ENCODE measurements around the gene SKIDA1. TPM values are rescaled to one million over a fixed set of nuclear protein-coding genes. Genes with fewer than 3 reads are reported as not detected.

The SKIDA1 gene
- total and polyA plus RNA-seq, 8 donors: under 0.01 to 2.7 (median 0.45) TPM; not detected in 1

DNA sequence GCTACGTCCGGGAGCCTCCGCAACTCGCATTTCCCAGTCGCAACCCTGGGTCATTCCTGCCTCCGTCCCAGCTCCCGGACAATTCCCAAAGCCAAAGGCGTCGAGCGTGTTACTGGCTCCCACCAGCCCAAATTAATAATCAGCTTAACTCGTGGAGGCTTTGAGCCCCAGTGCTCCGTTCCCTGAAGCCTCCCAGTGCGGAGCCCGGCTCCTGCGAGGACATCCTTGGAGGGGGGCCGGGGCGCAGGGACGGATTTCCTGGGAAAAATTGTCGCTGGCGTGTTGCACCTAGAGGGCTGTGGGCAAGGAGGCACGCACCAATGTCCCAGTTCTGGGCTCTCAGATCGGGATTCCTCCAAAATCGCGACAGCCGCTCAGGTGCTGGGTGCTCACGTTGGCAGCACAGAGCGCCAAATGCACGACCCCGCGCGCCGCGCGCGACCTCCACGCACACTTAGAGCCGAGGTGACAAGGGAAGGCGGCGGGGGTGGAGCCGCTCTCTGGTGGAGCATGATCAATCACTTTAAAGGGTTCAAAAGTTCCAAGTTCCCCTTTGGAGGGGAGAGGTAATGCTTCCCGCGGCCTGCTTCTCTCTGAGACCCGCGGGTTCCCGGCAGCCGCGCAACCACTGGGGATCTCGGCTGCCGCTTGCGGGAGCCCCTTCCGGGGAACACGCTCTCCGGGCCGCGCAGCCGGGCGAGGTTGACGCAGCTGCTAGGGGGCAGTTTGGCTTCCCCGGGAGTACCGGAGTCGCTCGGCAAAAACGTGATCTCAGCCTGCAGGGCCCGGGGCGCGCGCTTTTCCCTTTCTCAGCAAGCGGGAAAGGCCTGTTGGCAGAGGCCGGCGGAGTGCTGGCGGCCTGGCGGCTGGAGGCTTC, 25.5 kb downstream of the SKIDA1 start:
- DNase-seq: peak in 1 of 2 donors; percentile 78
- H3K4me1 ChIP-seq: peaks cover 17 to 38% (median 29%) of the 10 kb centered on the region in 4 donors
- peaks cover 0 to 5% (median 0%) of the 10 kb centered on the region in 4 donors for H3K9me3 ChIP-seq
- no peaks in the 10 kb centered on the region for H3K36me3 ChIP-seq
- intact Hi-C loops (cut with DNase I; ENCODE audit: low total_unique reads): loop anchor here (10.0 kb wide), 1 partner anchor 235 kb away; no protein-coding TSS in a partner anchor
- TF ChIP-seq POLR2A (IDR thresholded peaks at IDR 0.05) (no peak), EP300 (IDR thresholded peaks at IDR 0.05) (no peak), POLR2AphosphoS5 (IDR thresholded peaks at IDR 0.05) (no peak)
- TF ChIP-seq, protein P1, sequence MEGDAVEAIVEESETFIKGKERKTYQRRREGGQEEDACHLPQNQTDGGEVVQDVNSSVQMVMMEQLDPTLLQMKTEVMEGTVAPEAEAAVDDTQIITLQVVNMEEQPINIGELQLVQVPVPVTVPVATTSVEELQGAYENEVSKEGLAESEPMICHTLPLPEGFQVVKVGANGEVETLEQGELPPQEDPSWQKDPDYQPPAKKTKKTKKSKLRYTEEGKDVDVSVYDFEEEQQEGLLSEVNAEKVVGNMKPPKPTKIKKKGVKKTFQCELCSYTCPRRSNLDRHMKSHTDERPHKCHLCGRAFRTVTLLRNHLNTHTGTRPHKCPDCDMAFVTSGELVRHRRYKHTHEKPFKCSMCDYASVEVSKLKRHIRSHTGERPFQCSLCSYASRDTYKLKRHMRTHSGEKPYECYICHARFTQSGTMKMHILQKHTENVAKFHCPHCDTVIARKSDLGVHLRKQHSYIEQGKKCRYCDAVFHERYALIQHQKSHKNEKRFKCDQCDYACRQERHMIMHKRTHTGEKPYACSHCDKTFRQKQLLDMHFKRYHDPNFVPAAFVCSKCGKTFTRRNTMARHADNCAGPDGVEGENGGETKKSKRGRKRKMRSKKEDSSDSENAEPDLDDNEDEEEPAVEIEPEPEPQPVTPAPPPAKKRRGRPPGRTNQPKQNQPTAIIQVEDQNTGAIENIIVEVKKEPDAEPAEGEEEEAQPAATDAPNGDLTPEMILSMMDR (IDR thresholded peaks at IDR 0.05): no peak
- peaks cover 0 to 57% (median 36%) of the 10 kb centered on the region in 3 donors for H3K27me3 ChIP-seq
- 55 to 69% (median 64%) methylated on average over 45 to 72 of the region's 72 CpGs for WGBS, 5 donors
- H3K27ac ChIP-seq: no peak overlapping the region
- H3K4me3 ChIP-seq: peak overlapping the region in 3 of 4 donors; percentile 10 to 37 (median 15)

DNA sequence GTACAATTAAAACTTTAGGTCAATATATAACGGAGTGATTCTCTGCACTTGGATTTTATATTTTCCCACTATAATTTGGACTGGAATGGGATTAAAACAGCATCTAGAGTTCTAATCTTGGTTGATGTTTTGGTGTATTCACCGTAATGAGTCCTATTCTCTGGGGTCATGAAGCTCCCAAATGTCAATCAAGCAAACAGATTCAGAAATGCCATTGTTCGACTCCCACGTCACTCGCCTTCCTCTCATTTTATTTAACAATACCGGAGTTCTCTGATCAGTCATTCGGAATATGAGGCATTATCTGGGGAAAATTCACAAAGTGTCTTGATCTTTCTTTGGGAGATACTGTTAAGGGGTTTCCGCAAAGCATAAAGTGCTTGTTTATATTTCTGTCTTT, 26.5 kb downstream of the SKIDA1 start:
- Histone ChIP-seq H3K9me3 (peaks cover 0 to 5% (median 0%) of the 10 kb centered on the region in 4 donors), H3K27ac (no peak overlapping the region), H3K27me3 (peaks cover 0 to 66% (median 45%) of the 10 kb centered on the region in 3 donors), H3K36me3 (no peaks in the 10 kb centered on the region), H3K4me1 (peaks cover 26 to 48% (median 39%) of the 10 kb centered on the region in 4 donors), H3K4me3 (no peak overlapping the region)
- WGBS, 5 donors: 96 to 98% (median 97%) methylated on average over 8 of the region's 8 CpGs
- no peak for DNase-seq
- intact Hi-C loops (cut with DNase I; ENCODE audit: low total_unique reads): loop anchor here (10.0 kb wide), 1 partner anchor 236 kb away; no protein-coding TSS in a partner anchor
- TF ChIP-seq POLR2A (IDR thresholded peaks at IDR 0.05) (no peak), POLR2AphosphoS5 (IDR thresholded peaks at IDR 0.05) (no peak), EP300 (IDR thresholded peaks at IDR 0.05) (no peak)
- TF ChIP-seq, protein P1 (IDR thresholded peaks at IDR 0.05): no peak

DNA sequence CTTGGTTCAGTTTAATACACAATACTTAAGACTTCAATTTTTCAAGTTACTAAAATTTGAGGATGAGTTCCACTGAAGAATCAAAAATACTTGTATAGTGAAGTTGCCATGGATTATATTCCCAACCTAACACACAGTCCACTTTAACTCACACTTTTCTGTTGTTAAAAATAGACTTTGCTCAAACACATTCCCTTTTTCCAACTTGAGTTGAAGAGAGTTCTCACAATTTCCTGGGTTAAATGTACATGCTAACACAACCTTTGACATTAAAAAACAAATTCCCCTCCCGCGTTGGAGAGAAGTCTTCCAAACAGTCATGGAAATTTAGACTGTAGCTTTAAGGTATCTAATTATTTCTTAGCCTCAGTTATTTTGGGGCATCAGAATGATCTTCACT, 27.1 kb downstream of the SKIDA1 start:
- peaks cover 0 to 71% (median 49%) of the 10 kb centered on the region in 3 donors for H3K27me3 ChIP-seq
- no peaks in the 10 kb centered on the region for H3K36me3 ChIP-seq
- WGBS, 5 donors: 69 to 83% (median 79%) methylated on average over 2 of the region's 2 CpGs
- peaks cover 26 to 48% (median 42%) of the 10 kb centered on the region in 4 donors for H3K4me1 ChIP-seq
- no peak overlapping the region for H3K27ac ChIP-seq
- H3K9me3 ChIP-seq: peaks cover 0 to 5% (median 0%) of the 10 kb centered on the region in 4 donors
- intact Hi-C loops (cut with DNase I; ENCODE audit: low total_unique reads): loop anchor here (10.0 kb wide), 1 partner anchor 236 kb away; no protein-coding TSS in a partner anchor
- DNase-seq: no peak
- H3K4me3 ChIP-seq: no peak overlapping the region
- TF ChIP-seq, protein P1 (IDR thresholded peaks at IDR 0.05): no peak

DNA sequence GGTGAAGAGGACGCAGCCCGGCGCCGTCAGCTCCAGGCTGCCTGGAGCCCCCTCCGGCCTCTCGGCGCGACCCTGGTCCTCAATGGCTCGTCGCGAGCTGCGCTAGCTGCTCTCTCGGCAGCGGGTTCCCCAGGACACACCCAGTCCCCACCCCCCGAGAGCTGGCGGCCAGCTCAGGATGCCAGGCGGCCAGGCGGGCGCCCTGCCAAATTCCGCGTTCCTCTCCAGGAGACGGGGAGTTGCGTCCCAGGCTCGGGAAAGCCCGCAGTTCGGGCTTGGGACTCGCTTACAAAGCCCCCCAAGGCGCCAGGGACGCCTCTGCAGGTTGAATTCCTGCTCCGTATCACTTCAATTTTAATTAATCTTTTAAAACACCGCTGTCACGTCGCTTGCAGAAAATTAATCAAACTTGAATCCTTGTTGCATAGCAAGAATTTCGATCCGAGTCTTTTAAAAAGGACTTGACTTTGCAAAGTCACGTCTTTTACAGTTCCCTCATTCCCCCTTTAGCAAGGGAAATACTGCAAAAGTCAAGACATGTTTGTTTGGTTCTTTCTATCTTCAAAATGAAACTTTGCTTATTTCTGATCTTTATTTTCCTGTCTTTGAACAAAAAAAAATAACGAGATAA, 28.2 kb downstream of the SKIDA1 start:
- peaks cover 0 to 71% (median 49%) of the 10 kb centered on the region in 3 donors for H3K27me3 ChIP-seq
- intact Hi-C loops (cut with DNase I; ENCODE audit: low total_unique reads): loop anchor here (10.0 kb wide), 1 partner anchor 238 kb away; no protein-coding TSS in a partner anchor
- peak; percentile 94 to 96 for DNase-seq
- peaks cover 26 to 48% (median 42%) of the 10 kb centered on the region in 4 donors for H3K4me1 ChIP-seq
- TF ChIP-seq EP300 (IDR thresholded peaks at IDR 0.05) (no peak), POLR2AphosphoS5 (IDR thresholded peaks at IDR 0.05) (peak; percentile 31 to 77 (median 59)), POLR2A (IDR thresholded peaks at IDR 0.05) (no peak)
- TF ChIP-seq, protein P1 (IDR thresholded peaks at IDR 0.05): no peak
- peak overlapping the region; percentile 16 to 69 (median 68) for H3K27ac ChIP-seq
- WGBS, 5 donors: 1 to 5% (median 2%) methylated on average over 24 to 37 of the region's 37 CpGs
- H3K4me3 ChIP-seq: peak overlapping the region; percentile 66 to 84 (median 76)
- no peaks in the 10 kb centered on the region for H3K36me3 ChIP-seq
- H3K9me3 ChIP-seq: peaks cover 0 to 5% (median 0%) of the 10 kb centered on the region in 4 donors

Data from stomach (tissue), 9 donors.